Stimulated activated CD8-positive, alpha-beta memory T cell treated with anti-CD3 and anti-CD28 coated beads, Interleukin-7, amount 100 ng/mL, for 48 hours (primary cell): ENCODE results near the gene MALT1.
A peak's percentile ranks its signal among the peaks of the same experiment; 100 is the strongest.
"Not testable (repeated sequence)": the region's sequence is repeated elsewhere in the genome, so short reads cannot be mapped to it uniquely, and the experiment has no call there.

ENCODE experiments used
- DNase-seq, 2 donors: peaks; one replicate each; pipeline ENCODE4 v3.0.0-alpha.2; 2020; ENCODE audit warnings: low read depth in 1 of 2; ENCODE audit errors: extremely low read depth in 1 of 2

Gene MALT1, protein sequence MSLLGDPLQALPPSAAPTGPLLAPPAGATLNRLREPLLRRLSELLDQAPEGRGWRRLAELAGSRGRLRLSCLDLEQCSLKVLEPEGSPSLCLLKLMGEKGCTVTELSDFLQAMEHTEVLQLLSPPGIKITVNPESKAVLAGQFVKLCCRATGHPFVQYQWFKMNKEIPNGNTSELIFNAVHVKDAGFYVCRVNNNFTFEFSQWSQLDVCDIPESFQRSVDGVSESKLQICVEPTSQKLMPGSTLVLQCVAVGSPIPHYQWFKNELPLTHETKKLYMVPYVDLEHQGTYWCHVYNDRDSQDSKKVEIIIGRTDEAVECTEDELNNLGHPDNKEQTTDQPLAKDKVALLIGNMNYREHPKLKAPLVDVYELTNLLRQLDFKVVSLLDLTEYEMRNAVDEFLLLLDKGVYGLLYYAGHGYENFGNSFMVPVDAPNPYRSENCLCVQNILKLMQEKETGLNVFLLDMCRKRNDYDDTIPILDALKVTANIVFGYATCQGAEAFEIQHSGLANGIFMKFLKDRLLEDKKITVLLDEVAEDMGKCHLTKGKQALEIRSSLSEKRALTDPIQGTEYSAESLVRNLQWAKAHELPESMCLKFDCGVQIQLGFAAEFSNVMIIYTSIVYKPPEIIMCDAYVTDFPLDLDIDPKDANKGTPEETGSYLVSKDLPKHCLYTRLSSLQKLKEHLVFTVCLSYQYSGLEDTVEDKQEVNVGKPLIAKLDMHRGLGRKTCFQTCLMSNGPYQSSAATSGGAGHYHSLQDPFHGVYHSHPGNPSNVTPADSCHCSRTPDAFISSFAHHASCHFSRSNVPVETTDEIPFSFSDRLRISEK

GRCh38 chr18:58671111-58671631 is at the start of gene MALT1:
TSS of gene MALT1 (plus strand) at chr18:58671465. CDS start at chr18:58671644, 179 bp downstream.
- DNase-seq: peak; percentile 82 to 94

DNA sequence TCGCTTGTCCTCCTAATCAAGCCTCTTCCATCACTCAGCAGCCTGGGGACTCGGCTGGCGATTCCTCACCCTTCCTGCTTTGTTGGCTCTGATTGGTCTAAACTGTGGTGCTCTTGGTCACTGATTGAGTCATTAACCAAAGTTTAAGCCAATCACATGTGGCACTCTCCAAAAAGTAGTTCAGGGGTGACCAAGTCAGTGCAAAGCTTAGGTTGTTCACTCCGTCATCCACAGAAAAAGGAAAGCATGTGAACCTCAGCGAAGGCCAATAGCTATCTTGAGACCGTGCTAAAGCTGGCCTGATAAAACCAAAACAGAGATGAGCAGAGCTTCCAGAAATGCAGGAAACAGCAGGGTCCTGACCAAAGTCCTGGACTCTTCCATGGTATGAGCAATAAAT is 47.3 kb upstream of the MALT1 start:
- no peak for DNase-seq

DNA sequence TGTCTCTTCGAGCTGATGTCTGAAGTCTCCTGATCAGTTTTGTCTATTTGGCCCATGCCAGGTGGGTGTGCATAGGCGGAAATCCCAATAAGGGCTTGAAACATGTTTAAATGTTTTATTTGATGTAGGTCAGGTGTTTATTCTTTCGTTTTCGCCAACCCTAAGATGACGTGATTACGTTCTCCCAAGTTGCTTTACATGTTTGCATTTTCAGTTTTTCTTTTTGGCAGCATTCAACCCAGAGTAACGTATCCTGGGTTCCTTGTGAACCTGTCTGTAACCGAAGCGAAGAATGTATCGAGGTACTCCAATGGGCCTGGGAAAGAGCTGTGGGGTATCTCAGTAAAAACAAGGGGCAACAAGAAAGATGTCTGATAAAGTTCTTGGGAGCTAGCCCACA is 45.4 kb upstream of the MALT1 start:
- no peak for DNase-seq

- DNase-seq: no peak
Measured at GRCh38 chr18:58630071-58630470, 41.2 kb upstream of the MALT1 start.

DNA sequence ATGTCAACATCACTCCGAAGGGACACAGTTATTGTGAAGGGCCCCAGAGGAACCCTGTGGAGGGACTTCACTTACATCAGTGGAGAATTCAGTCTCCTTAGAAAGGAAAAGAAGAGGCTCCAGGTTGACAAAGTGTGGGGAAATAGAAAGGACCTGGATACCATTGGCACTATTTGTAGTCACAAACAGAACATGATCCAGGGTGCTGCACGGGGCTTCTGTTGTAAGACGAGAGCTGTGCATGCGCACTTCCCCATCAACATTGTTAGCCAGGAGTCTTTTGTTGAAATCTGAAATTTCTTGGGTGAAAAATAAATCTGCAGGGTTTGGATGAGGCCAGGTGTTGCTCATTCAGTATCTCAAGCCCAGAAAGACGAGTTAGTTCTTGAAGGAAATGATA is 40.0 kb upstream of the MALT1 start:
- DNase-seq: no peak

GRCh38 chr18:58632552-58632951 is 38.7 kb upstream of the MALT1 start:
- DNase-seq: no peak

DNA sequence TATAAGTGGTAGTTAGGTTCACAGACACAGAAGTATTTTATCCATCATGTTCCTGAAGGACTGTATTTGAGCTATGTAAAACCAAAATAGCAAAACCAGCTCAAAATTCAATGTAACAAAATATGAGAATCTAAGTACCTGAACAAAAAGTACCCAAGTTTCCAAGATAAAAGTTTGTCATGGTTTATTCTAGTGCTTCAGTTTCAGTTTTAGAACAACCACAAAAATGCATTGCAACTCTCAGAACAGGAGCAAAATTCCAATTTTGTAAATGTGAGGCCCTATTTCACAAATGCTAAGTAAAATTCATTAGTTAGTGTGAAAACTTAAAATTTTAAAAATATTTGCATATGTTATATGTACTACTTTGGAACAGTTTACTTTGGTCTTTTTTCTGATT is 37.4 kb upstream of the MALT1 start:
- no peak for DNase-seq

DNA sequence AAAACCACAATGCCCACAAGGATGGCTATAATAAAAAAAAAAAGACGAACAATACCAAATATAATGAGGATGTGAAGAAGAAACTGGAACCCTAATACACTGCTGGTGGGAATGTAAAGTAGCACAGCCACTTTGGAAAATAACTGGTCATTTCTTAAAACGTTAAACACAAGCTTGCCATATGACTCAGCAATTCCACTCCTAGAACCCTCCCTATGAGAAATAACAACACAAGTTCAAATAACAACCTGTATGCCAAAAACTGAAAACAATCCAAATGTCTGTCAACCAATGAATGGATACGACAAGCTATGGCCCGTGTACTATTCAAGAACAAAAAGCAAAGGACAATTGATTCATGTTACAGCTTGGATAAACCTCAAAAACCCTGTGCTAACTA is 35.4 kb upstream of the MALT1 start:
- no peak for DNase-seq

- DNase-seq: no peak
Measured at GRCh38 chr18:58637197-58637596, 34.1 kb upstream of the MALT1 start.

GRCh38 chr18:58637946-58638345 is 33.3 kb upstream of the MALT1 start:
- DNase-seq: no peak

DNA sequence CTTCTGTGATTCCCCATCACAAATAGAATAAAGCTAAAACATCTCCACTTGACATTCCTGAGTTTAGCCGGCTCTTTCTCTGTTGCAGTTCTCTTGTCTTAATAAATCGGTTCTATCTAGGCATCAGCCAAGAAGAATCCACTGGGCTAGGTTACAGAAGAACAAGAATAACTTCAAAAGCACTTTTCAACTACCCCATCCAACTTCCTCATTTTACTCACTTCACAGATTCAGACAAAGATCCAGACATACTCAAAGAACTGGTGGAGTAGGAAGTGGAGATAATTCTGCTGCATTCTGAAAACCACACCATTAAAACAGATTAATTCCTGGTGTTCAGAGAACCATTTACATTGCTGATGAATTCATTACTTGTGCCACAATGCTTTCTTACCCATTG is 32.8 kb upstream of the MALT1 start:
- DNase-seq: no peak

DNA sequence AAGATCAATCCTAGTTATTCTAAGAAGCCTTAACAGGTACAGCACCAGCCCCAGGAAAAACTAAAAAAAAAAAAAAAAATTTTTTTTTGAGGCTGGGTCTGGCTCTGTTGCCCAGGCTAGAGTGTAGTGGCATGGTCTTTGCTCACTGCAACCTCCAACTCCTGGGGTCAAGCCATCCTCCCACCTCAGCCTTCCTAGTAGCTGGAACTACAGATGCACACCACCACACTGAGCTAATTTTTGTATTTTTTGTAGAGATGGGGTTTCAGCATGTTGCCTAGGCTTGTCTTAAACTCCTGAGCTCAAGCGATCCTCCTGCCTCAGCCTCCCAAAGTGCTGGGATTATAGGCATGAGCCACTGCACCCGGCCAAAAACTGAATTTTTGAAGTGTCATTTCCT is 32.0 kb upstream of the MALT1 start:
- DNase-seq: no peak

- no peak for DNase-seq
Measured at GRCh38 chr18:58639751-58640427, 31.4 kb upstream of the MALT1 start.

DNA sequence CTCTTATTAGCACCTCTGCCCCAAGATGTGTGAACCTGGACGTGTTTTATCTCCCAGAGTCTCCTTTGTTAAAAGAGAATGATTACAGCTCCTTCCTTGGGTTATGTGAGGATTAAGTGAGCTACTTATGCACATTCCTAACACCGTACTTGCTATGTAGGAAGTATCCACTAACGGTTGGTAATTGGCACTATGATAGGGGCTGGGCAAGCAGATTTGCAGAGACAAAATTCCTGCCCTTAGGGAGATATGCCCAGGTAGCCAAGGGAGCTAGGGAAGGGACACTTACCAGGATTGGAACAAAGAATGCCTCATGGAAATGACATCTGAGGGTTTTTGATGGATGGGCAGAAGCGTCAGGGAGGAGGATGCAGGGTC is 30.8 kb upstream of the MALT1 start:
- DNase-seq: no peak

DNA sequence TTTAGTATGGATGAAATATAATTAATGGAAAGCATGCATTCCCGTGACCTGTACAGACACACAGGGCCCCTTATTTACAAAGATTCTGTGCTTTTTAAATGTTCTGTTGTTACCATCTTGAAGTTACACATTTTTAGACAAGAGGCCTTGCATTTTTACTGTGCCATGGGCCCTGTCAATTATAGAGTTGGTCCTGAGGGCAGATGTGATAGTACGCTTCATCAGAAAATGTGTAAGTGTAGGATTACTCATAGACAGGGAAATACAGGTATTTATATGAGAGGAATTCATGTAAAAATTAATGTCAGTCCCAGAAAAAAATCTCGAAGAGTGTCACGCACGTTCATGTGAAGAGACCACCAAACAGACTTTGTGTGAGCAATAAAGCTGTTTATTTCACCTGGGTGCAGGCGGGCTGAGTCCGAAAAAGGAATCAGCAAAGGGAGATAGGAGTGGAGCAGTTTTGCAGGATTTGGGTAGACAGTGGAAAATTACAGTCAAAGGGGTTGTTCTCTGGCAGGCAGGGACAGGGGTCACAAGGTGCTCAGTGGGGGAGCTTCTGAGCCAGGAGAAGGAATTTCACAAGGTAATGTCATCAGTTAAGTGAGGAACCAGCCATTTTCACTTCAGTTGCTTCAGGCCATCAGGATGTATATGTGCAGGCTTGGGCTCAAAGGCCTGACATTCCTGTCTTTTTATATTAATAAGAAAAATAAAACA is 30.2 kb upstream of the MALT1 start:
- no peak for DNase-seq

- not testable (repeated sequence) for DNase-seq
Measured at GRCh38 chr18:58643557-58643956, 27.7 kb upstream of the MALT1 start.

DNA sequence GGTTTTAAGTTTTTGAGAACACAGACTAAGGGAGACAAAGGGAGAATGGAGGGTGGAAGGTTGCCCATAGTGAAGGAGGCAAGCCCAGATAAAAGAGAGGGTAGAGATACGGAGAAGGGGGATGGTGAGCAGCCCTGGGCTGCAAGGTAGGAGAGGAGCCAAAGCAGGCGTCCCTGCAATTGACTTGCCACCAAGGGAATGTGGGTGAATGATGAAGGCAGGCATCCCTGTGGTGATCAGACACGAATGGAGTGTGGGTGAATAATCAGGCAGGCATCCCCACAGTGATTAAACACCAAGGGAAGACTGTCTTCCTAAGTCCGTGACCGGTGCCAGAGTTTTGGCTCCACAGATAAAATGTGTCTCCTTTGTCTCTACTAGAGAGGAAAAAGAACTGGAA is 25.9 kb upstream of the MALT1 start:
- no peak for DNase-seq

- DNase-seq: no peak
Measured at GRCh38 chr18:58646334-58646862, 24.9 kb upstream of the MALT1 start.

DNA sequence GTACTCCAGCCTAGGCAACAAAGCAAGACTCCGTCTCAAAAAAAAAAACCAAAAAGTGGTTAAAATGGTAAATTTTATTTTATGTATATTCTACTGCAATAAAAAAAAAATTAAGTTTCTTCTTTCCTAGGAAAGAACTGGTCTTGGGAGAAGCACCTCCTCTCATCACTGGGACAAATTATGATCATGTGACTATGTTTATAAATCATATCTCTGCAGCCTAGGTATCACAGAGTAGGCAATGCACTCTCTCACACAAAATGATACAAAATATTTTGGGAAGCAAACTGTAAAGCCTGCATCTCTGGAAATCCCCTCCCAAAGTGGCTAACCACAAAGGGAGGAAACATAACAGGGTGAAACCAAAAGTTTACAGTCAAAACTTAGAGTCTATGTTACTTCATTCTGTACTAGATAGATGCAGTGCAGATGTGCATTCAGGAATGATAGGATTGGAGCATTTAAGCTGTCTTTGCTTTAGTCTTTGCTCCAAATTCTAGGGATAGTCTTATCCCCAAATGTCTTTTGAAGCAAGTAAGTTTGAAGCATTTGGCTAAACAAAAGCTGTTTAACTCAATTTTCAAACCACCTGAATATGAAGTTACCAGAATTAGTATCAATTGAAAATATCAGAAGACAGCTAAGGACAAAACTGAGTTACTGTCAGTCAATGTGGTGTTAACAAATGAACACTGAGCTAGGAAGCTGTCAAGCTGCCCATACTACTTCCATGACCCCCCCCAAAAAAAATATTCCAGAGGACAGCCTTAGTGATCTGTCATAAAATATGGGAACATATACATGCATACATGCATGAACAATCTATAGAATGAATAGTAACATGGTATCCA is 21.1 kb upstream of the MALT1 start:
- DNase-seq: no peak

DNA sequence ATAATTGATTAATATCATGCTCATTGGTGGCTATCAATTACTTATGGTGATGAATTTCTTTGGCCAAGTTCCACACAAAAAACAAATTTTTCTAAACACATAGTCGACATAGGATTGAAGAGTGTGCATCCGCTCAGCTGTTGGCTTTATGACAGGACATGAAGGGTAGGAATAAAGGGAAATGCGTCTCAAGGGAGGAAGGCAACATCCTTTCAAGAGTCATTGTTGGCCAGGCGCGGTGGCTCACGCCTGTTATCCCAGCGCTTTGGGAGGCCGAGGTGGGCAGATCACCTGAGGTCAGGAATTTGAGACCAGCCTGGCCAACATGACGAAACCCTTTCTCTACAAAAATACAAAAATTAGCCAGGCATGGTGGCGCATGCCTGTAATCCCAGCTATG is 20.4 kb upstream of the MALT1 start:
- DNase-seq: not testable (repeated sequence)
